GM18861 (cell line): Measurements from ENCODE around the gene SMG6.

ENCODE experiments used
- ATAC-seq: cut with Tn5 transposase; IDR thresholded peaks from one replicate; pipeline ENCODE4 v1.9.1; 2021; ENCODE audit not compliant: unreplicated experiment

The SMG6 gene

DNA sequence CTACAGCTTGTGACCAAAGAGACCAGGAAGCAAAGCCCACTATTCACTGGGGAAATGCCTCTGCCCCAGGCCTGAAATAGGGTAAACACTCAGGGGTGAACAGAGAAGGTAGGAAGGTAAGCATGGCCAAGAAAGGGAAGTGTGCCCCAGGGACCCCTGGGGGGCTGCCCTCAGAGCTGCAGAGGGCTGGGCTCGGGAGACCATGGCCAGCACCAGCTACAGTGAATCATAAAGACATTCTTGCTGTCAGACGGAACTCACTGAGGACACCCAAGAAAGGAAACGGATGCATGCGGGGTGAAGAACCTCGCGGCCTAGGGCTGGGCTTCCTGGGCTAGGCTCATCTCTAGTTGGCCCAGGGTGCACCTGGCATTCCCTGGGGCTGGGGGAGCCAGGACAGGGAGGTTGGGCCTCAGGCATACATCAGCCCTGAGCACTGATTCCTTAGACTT is 239.0 kb downstream of the SMG6 start:
- ATAC-seq: no peak

DNA sequence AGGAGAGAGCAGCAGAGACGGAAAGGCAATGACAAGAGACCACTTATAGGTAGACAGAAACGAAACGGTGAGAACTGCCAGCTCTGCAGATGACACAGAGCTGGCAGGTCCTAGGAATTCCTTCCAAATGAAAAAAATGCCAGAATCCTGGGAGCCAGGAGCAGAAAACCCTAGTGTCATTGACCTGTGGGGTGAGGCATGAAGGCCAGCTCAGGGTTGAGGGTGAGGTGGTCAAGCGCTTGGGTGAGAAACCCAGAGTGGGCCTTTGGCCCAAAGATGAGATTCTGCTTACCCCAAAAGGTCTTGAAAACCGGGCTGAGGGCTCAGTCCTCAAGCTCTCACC is 239.5 kb downstream of the SMG6 start:
- no peak for ATAC-seq

DNA sequence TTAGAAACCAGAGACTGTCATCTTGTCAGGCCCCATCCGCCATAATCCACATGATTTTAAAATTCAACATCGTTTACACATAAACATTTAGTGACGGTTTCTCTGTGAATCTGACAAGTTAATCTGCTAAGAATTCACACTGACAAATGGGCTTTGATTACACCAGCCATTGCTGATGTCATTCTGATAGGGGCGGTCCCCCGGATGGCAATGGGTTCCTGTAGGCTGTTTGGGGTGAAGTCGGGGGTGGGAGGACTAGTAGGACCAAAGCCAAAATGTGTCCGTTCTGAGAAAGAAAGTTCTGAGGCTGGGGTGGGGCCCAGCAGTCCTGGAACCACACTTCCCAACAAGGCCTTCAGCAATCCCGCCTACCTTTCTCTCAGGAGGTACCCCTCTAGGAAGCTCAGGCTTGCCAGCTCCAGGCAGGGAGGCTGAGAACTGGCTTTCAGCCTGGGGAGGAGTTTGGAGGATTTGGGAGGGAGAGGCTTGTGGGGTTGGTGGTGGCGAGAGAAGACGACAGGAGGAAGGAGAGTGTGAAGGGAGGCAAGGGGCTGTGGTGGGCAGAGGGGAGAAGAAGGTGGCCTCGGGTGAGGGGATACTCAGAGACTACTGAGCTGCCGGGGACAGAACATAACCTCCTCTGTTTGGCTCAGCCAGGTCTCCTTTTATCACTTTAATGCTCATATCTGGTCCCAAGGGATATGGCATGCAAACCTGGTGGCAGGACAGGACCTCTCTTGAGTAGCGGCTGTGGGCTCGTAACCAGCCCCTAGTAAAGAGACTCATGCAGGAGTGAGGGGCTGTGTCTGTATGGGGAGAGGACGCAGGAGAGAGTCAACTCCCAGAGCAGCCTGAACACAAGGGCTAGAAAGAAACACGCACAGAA is 240.1 kb downstream of the SMG6 start:
- ATAC-seq: no peak

DNA sequence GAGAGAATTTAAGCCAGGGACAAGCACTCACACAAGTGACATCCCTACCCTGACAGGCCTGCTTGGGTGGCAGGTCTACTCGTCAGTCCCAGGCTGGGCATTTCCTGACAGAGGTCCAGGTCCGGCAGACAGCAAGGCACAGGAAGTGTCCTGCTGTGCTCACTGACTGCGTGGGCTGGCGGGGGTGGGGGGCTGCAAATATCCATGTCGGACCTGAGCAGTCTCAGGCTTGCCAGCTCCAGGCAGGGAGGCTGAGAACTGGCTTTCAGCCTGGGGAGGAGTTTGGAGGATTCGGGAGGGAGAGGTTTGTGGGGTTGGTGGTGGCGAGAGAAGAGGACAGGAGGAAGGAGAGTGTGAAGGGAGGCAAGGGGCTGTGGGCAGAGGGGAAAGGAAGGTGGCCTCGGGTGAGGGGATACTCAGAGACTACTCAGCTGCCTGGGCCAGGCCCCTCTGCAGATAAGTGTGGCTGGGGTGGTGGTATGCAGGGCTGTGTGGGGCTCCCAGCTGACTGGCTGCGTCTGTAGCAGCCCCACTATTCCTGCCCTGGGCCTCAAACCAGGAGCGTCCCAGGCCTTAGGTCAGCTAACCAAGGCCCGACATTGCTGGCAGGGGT is 240.9 kb downstream of the SMG6 start:
- no peak for ATAC-seq

DNA sequence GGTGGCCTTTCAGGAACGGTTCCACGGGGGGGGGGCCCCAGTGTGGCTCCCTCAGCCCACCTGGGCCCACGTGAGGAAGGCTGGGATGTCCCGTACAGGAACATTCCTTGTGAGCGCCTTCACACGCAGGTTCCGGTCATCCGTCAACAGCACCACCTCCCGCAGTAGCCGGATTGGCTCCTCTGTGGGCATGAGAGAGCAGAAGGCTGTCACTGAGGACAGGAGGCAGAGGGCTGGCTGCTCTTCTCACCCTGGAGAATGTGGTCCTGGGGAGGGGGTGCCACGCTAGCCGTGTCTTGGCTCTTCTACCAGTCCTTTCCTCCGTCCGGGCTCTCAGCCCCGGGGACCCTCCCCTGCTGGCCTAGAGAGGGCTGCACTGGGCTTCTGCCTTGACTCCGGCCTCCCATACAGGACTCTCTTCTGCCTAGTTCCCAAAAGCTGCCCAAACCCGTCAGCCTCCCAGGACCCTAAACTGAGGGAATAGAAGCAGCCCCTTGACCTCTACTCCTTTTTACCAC is 242.1 kb downstream of the SMG6 start:
- ATAC-seq: no peak

DNA sequence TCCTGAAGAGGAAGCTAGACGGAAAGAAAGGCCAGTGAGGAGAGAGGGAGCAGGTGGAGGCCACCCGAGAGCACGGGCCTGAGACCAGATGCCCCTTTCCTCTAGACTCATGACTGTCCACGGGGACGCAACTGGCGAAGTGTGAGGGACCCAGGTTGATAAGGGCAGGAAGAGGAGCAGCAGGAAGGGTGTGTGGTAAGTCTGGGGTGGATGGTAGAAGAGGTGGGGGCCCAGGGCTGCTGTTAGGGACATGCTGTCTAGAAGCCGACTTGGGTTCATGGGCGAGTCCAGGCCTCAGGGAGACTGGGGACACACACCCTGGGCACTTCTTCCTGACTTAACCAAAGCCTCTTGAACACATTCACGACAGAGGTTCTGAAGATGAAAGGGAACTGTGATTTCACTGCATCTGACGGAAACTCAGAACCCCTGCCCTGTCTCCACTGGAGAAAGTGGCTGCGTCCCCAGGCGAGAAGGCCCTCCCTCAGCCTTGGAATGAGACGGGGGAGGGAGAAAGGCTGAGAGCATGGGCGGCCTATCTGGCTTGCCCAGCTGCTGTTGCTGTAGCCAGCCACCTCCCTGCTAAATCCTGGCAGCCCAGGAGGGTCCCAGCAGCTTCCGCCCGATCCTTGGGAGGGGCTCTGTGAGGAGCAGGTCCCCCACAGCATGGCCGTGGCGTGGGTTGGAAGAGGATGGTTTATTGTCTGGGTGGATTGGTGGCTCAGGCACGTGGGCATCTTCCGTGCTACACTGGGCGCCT is 242.7 kb downstream of the SMG6 start:
- ATAC-seq: no peak

DNA sequence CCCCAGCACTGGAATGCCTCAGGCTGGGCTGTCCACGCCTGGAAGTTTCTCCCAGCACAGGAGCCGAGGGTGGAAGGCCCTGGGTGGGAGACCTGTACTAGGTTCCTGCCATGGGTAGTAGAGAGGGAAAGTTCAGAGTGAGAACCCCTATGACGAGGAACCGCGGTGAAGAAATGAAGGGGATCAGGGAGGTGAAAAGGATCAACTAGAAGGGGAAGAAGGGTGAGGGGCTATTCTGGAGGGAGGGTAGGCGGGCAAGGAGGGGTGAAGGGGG is 243.3 kb downstream of the SMG6 start:
- ATAC-seq: no peak

DNA sequence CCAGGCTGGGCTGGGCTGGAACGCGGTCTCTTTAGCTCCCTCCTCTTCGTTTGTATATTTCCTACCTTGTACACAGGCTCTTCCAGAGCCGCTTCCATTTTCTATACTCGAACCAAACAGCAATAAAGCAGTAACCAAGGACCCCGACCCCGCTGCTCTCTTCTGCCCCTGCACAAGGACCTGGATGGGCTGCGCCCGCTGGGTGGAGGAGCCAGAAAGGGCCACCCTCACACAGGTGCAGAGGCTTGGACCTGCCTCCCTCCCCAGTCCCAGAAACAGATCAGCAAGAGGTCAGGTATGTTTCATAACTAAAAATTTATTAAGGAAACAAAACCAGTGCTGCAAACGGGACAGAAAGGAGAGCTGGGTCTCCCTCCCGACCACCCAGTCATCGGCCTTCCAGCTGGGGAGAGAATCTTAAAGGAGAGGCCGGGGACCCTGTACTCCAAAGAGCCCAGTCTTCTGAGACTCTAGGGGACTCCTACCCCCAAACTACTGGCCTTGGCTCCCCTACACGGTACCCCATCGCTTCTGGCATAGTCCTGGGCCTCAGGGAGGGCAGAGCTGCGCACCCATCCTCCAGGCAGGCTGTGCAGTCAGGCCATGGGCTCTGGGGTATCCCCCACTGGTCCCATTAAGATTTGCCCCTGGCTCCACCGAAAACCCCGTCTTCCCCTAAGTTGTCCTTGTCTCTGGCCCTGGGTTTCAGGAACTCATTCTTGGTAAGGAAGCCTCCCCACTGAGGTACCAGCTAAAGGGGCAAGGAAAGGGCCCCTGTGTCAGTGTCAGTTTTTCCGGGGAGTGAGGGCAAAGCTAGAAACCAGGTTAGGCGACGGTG is 243.8 kb downstream of the SMG6 start:
- ATAC-seq: no peak

DNA sequence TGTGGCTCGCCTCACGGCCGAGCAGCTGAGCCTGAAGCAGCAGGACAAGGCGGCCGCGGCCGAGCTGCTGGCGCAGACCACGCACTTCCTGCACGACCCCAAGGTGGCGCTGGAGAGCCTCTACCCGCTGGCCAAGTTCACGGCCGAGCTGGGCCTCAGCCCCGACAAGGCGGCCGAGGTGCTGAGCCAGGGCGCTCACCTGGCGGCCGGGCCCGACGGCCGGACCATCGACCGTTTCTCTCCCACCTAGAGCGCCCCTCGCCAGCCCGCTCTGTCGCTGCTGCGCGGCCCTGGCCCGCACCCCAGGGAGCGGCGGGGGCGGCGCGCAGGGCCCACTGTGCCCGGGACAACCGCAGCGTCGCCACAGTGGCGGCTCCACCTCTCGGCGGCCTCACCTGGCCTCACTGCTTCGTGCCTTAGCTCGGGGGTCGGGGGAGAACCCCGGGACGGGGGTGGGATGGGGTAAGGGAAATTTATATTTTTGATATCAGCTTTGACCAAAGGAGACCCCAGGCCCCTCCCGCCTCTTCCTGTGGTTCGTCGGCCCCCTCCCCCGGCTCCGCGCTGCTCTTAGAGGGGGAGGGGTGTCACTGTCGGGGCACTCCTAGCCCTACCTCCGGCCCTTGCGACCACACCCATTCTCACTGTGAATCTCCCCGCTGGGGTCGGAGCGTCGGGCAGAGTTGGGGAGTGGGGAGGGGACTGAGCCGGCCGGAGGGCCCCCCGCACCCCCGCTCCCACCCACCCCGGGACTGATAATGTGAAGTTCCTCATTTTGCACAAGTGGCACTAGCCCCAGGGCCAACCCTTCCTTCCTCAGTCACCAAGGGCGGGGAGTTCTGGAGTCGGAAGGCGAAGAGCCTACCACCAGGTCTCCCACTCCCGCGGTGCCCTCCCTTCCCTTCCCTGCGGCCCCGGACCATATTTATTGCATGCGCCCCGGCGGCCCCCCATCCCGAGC is 244.7 kb downstream of the SMG6 start:
- no peak for ATAC-seq

DNA sequence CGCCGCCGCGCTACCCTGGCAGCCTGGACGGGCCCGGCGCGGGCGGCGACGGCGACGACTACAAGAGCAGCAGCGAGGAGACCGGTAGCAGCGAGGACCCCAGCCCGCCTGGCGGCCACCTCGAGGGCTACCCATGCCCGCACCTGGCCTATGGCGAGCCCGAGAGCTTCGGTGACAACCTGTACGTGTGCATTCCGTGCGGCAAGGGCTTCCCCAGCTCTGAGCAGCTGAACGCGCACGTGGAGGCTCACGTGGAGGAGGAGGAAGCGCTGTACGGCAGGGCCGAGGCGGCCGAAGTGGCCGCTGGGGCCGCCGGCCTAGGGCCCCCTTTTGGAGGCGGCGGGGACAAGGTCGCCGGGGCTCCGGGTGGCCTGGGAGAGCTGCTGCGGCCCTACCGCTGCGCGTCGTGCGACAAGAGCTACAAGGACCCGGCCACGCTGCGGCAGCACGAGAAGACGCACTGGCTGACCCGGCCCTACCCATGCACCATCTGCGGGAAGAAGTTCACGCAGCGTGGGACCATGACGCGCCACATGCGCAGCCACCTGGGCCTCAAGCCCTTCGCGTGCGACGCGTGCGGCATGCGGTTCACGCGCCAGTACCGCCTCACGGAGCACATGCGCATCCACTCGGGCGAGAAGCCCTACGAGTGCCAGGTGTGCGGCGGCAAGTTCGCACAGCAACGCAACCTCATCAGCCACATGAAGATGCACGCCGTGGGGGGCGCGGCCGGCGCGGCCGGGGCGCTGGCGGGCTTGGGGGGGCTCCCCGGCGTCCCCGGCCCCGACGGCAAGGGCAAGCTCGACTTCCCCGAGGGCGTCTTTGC is 245.6 kb downstream of the SMG6 start:
- ATAC-seq: no peak

DNA sequence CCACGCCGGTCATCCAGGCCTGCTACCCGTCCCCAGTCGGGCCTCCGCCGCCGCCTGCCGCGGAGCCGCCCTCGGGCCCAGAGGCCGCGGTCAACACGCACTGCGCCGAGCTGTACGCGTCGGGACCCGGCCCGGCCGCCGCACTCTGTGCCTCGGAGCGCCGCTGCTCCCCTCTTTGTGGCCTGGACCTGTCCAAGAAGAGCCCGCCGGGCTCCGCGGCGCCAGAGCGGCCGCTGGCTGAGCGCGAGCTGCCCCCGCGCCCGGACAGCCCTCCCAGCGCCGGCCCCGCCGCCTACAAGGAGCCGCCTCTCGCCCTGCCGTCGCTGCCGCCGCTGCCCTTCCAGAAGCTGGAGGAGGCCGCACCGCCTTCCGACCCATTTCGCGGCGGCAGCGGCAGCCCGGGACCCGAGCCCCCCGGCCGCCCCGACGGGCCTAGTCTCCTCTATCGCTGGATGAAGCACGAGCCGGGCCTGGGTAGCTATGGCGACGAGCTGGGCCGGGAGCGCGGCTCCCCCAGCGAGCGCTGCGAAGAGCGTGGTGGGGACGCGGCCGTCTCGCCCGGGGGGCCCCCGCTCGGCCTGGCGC is 246.3 kb downstream of the SMG6 start:
- ATAC-seq: no peak

DNA sequence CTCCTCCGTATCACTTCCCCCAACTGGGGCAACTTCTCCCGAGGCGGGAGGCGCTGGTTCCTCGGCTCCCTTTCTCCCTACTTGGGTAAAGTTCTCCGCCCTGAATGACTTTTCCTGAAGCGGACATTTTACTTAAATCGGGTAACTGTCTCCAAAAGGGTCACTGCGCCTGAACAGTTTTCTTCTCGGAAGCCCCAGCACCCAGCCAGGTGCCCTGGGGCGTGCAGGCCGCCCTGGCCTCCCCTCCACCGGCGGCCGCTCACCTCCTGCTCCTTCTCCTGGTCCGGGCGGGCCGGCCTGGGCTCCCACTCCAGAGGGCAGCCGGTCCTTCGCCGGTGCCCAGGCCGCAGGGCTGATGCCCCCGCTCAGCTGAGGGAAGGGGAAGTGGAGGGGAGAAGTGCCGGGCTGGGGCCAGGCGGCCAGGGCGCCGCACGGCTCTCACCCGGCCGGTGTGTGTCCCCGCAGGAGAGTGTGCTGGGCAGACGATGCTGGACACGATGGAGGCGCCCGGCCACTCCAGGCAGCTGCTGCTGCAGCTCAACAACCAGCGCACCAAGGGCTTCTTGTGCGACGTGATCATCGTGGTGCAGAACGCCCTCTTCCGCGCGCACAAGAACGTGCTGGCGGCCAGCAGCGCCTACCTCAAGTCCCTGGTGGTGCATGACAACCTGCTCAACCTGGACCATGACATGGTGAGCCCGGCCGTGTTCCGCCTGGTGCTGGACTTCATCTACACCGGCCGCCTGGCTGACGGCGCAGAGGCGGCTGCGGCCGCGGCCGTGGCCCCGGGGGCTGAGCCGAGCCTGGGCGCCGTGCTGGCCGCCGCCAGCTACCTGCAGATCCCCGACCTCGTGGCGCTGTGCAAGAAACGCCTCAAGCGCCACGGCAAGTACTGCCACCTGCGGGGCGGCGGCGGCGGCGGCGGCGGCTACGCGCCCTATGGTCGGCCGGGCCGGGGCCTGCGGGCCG is 247.1 kb downstream of the SMG6 start:
- ATAC-seq: no peak

DNA sequence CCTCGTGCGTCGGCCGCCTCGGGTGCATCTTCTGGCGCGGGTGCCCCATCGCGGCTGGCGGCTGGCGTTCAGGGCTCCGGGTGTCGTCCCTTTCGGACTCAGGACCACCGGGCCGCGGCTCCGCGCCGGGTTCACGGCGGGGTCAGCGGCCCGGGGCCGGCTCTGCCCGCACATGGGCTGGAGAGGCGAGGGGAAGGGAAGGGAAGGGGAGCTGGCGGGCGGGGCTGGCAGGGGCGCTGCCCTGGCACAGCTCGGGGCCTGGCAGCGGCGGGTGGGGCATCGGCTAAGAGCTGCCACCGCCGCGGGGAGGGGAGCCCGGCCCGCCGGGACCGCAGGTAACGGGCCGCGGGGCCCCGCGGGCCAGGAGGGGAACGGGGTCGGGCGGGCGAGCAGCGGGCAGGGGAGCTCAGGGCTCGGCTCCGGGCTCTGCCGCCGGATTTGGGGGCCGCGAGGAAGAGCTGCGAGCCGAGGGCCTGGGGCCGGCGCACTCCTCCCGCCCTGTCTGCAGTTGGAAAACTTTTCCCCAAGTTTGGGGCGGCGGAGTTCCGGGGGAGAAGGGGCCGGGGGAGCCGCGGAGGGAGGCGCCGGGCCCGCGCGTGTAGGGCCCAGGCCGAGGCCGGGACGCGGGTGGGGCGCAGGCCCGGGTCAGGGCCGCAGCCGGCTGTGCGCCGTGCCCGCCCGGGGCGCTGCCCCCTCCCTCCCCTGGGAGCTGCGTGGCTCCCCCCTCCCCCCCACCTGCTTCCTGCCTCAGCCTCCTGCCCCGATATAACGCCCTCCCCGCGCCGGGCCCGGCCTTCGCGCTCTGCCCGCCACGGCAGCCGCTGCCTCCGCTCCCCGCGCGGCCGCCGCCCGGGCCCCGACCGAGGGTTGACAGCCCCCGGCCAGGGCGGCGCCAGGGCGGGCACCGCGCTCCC is 248.0 kb downstream of the SMG6 start:
- no peak for ATAC-seq

DNA sequence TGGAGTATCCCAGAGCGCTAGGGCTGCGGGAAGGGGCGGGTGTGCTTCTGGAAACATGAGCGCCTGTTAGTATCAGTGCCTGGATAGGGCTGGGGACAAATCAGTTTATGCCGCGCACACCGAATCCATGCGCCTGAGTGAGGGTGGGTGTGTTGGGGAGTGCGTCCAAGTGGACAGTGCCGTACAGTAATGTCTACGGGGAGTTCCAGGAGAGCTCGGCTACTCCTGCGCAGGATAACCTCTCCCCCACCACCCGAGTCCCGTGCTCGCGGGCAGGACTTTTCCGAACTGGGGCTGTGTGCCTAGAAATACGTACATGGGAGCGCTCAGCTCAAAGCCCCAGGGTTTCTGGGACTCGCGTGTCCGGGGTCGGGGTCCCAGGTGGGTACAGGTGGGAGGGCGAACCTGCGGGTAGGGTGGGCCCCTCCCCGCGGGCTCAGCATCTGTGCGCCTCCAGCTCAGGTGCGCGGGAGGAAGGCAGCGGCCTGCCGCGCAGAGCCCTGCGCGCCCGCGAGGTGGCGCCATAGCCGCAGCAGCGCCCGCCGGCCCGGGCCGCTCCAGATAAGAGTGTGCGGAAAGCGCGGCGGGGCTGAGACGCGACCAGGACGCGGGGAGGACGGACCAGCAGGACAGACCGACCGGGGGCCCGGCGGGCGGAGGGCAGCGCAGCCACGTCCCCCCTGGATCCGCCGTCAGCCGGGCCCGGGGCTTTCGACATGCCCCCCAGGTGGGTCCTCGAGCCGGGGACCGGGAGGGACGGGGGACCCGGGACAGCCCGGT is 248.9 kb downstream of the SMG6 start, which contains the start of gene HIC1:
HIC1 (plus strand) TSS at position 592 of the 780 bp plus-strand sequence. CDS start 1,588 bp downstream, outside the sequence.
- ATAC-seq: no peak

DNA sequence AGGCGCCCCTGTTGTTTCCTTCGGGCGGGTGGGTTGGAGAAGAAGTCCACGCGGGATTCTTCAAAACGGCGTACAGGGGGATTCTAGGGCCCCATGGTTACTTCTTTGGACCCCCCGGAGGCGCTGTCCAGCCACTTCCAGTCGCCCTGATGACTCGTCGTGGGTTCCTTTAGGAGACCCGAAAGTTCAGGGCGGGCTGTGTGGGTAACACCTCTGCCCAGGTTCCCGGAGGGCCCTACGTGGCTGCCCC is 249.4 kb downstream of the SMG6 start:
- no peak for ATAC-seq
